ENCODE data around the gene VSX2. TPM values are rescaled to one million over a fixed set of nuclear protein-coding genes. Genes with fewer than 3 reads are reported as not detected.
A peak's percentile ranks its signal among the peaks of the same experiment; 100 is the strongest.

Gene VSX2
- total RNA-seq, 2 experiments from 2014 or later, result not detected

GRCh38 chr14:74249433-74250375, 10.5 kb downstream of the VSX2 start:
- POLR2A ChIA-PET, result no interaction called here

GRCh38 chr14:74255281-74255680, 16.0 kb downstream of the VSX2 start:
- ATAC-seq, result no peak
- no peak overlapping the region for H3K27ac Mint-ChIP-seq
- POLR2A ChIA-PET, result no interaction called here
- CTCF ChIA-PET, result interaction anchor here (1.3 kb wide), 1 partner anchor 143 kb away, joined by 3 read pairs; no protein-coding TSS in a partner anchor
- peaks cover 25% of the 10 kb centered on the region for H3K27me3 Mint-ChIP-seq (ENCODE audit: low read depth)
- peaks cover 14% of the 10 kb centered on the region for H3K4me1 Mint-ChIP-seq (ENCODE audit: low read depth)
- no peaks in the 10 kb centered on the region for H3K9me3 Mint-ChIP-seq (ENCODE audit: insufficient read depth)
- H3K36me3 Mint-ChIP-seq (ENCODE audit: low read depth), result no peaks in the 10 kb centered on the region
- DNase-seq, result no peak
- no peak overlapping the region for H3K4me3 Mint-ChIP-seq

More at GRCh38 chr14:74249433-74250375, 10.5 kb downstream of the VSX2 start:
- Mint-ChIP-seq H3K9me3 (ENCODE audit: insufficient read depth) (no peaks in the 10 kb centered on the region), H3K36me3 (ENCODE audit: low read depth) (no peaks in the 10 kb centered on the region), H3K27ac (no peak overlapping the region), H3K27me3 (ENCODE audit: low read depth) (peaks cover 42% of the 10 kb centered on the region), H3K4me3 (no peak overlapping the region), H3K4me1 (ENCODE audit: low read depth) (peaks cover 5% of the 10 kb centered on the region)
- CTCF ChIA-PET, result no interaction called here
- no peak for DNase-seq
- no peak for ATAC-seq

DNA sequence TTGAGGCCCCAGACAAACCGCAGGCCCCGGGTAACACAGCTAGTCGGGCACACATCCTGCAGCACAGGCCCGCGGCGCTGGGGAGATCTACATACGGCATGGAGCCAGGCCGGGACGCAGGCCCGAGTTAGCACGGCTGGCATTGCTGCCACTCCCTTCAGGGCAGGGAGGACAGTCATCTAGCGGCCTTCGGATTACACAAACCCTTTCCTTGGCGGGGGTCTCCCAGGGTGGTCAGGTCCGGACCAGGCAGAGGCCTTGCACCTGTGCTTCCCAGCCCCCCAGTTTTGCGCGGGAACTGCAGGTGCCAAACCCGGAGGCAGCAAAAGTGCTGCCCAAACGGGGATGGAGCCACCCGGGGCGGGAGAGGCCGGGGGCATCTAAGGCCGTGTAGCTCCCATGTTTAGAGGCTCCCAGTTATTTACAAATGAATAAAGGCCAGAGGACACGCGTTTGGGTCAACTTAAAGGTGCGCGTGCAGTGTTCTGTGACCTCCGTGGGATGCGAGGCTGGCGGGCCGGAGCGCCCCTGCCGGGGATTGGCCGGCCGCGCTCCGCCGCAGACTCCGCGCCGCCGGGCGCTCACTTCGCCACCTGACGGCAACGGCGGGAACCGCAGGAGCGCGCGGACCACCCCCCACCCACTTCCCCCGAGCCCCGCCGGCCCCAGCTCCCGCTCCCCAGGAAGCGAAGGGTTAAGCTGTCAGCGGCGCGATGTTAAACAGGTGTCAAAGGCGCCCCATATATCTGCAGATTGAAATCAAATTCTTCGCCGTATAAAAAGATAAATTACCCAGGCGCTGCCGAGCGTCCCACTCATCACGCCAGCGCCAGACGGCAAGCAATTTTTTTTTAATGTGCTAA, 18.1 kb downstream of the VSX2 start:
- peaks cover 9% of the 10 kb centered on the region for H3K4me1 Mint-ChIP-seq (ENCODE audit: low read depth)
- H3K4me3 Mint-ChIP-seq, result peak overlapping the region; percentile 76
- no peaks in the 10 kb centered on the region for H3K36me3 Mint-ChIP-seq (ENCODE audit: low read depth)
- peak; percentile 62 for DNase-seq
- POLR2A ChIA-PET, result interaction anchor here (1.1 kb wide), 1 partner anchor 11 kb away, joined by 3 read pairs; no protein-coding TSS in a partner anchor
- peaks cover 19% of the 10 kb centered on the region for H3K27me3 Mint-ChIP-seq (ENCODE audit: low read depth)
- H3K27ac Mint-ChIP-seq, result no peak overlapping the region
- CTCF ChIA-PET, result interaction anchor here (0.6 to 2.1 kb wide), 15 partner anchors 9 to 528 kb away, joined by 3 to 9 read pairs (median 3); partner anchors contain the start of gene ABCD4
- ATAC-seq, result peak; percentile 92
- no peaks in the 10 kb centered on the region for H3K9me3 Mint-ChIP-seq (ENCODE audit: insufficient read depth)

DNA sequence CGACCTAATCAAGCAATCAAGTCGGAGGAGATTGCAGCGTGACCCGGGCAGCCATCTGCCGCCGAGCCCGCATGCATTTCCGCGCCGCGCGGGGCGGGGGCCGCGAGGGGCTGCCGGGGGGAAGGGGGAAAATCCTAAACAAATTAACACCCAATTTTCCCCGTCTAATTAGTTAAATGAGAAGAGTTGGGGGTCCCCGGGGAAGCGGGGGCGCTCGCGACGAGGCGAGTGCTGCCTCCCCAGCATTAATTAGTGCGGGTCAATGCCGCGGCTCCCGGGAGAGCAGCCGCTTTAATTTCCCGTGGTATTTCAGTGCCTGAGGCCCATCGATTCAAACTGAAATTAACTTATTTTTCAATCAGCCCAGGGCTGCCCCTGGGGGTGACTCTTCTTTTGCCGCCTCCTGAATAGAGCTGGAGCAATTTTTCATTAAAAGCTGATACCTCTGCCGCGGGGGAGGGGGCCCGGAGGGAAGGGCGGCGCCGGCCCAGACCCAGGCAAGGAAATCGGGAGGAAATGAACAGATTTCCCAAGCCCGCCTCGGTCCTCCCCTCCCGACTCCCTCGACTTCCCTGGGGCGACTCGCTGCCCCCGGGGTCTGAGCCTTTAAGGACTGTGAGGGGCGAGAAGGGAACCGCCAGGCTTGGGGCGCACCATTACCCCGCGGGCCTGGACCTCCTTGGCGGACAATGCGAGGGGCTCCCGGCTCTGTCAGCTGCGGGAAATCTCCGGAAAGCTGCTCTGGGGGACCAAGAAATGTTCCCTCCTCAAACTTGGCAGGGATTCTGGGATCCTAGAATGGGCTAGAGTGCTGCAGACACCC, 18.9 kb downstream of the VSX2 start:
- Mint-ChIP-seq H3K27me3 (ENCODE audit: low read depth) (peaks cover 16% of the 10 kb centered on the region), H3K4me3 (peak overlapping the region; percentile 76), H3K36me3 (ENCODE audit: low read depth) (no peaks in the 10 kb centered on the region), H3K9me3 (ENCODE audit: insufficient read depth) (no peaks in the 10 kb centered on the region), H3K4me1 (ENCODE audit: low read depth) (peaks cover 9% of the 10 kb centered on the region), H3K27ac (no peak overlapping the region)
- ChIA-PET POLR2A (interaction anchor here (1.1 kb wide), 1 partner anchor 10 kb away, joined by 3 read pairs; no protein-coding TSS in a partner anchor), CTCF (interaction anchor here (0.7 to 2.1 kb wide), 9 partner anchors 12 to 127 kb away, joined by 3 to 9 read pairs (median 4); no protein-coding TSS in a partner anchor)
- ATAC-seq, result no peak
- no peak for DNase-seq

- no peaks in the 10 kb centered on the region for H3K9me3 Mint-ChIP-seq (ENCODE audit: insufficient read depth)
- peaks cover 13% of the 10 kb centered on the region for H3K27me3 Mint-ChIP-seq (ENCODE audit: low read depth)
- H3K27ac Mint-ChIP-seq, result no peak overlapping the region
- H3K4me3 Mint-ChIP-seq, result no peak overlapping the region
- ATAC-seq (no peak), DNase-seq (no peak)
- peaks cover 9% of the 10 kb centered on the region for H3K4me1 Mint-ChIP-seq (ENCODE audit: low read depth)
- ChIA-PET POLR2A (no interaction called here), CTCF (interaction anchor here (1.4 kb wide), 1 partner anchor 40 kb away, joined by 4 read pairs; no protein-coding TSS in a partner anchor)
- no peaks in the 10 kb centered on the region for H3K36me3 Mint-ChIP-seq (ENCODE audit: low read depth)
Measured at GRCh38 chr14:74258764-74259035, 19.5 kb downstream of the VSX2 start.

GRCh38 chr14:74259513-74259912, 20.3 kb downstream of the VSX2 start:
- H3K4me3 Mint-ChIP-seq, result no peak overlapping the region
- no peak overlapping the region for H3K27ac Mint-ChIP-seq
- ChIA-PET CTCF (interaction anchor here (1.4 kb wide), 1 partner anchor 40 kb away, joined by 4 read pairs; no protein-coding TSS in a partner anchor), POLR2A (no interaction called here)
- no peaks in the 10 kb centered on the region for H3K9me3 Mint-ChIP-seq (ENCODE audit: insufficient read depth)
- no peaks in the 10 kb centered on the region for H3K36me3 Mint-ChIP-seq (ENCODE audit: low read depth)
- ATAC-seq (no peak), DNase-seq (no peak)
- peaks cover 13% of the 10 kb centered on the region for H3K27me3 Mint-ChIP-seq (ENCODE audit: low read depth)
- H3K4me1 Mint-ChIP-seq (ENCODE audit: low read depth), result peaks cover 9% of the 10 kb centered on the region

- Mint-ChIP-seq H3K4me1 (ENCODE audit: low read depth) (peaks cover 9% of the 10 kb centered on the region), H3K36me3 (ENCODE audit: low read depth) (no peaks in the 10 kb centered on the region), H3K9me3 (ENCODE audit: insufficient read depth) (no peaks in the 10 kb centered on the region), H3K27me3 (ENCODE audit: low read depth) (peaks cover 13% of the 10 kb centered on the region), H3K4me3 (no peak overlapping the region), H3K27ac (no peak overlapping the region)
- ChIA-PET CTCF (no interaction called here), POLR2A (no interaction called here)
- DNase-seq (no peak), ATAC-seq (no peak)
Measured at GRCh38 chr14:74260525-74261233, 21.4 kb downstream of the VSX2 start.

- ChIA-PET POLR2A (no interaction called here), CTCF (no interaction called here)
- Mint-ChIP-seq H3K4me3 (no peak overlapping the region), H3K27ac (no peak overlapping the region), H3K9me3 (ENCODE audit: insufficient read depth) (no peaks in the 10 kb centered on the region), H3K4me1 (ENCODE audit: low read depth) (peaks cover 9% of the 10 kb centered on the region), H3K27me3 (ENCODE audit: low read depth) (peaks cover 13% of the 10 kb centered on the region), H3K36me3 (ENCODE audit: low read depth) (no peaks in the 10 kb centered on the region)
- DNase-seq, result no peak
- no peak for ATAC-seq
Measured at GRCh38 chr14:74261288-74261687, 22.0 kb downstream of the VSX2 start.

- no peak for DNase-seq
- Mint-ChIP-seq H3K9me3 (ENCODE audit: insufficient read depth) (no peaks in the 10 kb centered on the region), H3K27ac (no peak overlapping the region), H3K27me3 (ENCODE audit: low read depth) (peaks cover 13% of the 10 kb centered on the region), H3K36me3 (ENCODE audit: low read depth) (no peaks in the 10 kb centered on the region), H3K4me3 (no peak overlapping the region), H3K4me1 (ENCODE audit: low read depth) (peaks cover 3% of the 10 kb centered on the region)
- CTCF ChIA-PET, result no interaction called here
- no peak for ATAC-seq
- POLR2A ChIA-PET, result no interaction called here
Measured at GRCh38 chr14:74262076-74262475, 22.8 kb downstream of the VSX2 start.

DNA sequence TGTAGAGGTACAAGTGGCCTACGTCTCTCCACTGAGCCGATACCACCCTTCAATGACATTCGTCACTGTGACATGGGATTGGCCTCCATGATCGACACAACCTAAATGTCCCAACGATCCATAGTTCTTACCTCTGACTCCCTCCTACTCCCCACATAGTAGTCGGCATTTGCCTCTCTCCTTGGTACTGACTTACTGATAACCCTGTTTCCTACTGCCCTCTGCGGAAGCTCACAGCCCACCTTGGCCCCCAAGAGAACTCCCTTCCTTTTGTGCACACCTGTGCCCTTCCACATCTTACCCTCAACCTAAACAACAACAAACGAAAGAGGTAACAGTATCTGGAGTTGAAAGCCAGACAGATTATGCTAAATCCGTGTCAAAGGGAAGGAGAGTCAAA, 23.9 kb downstream of the VSX2 start:
- ATAC-seq, result no peak
- H3K36me3 Mint-ChIP-seq (ENCODE audit: low read depth), result no peaks in the 10 kb centered on the region
- no peaks in the 10 kb centered on the region for H3K9me3 Mint-ChIP-seq (ENCODE audit: insufficient read depth)
- H3K27me3 Mint-ChIP-seq (ENCODE audit: low read depth), result peaks cover 11% of the 10 kb centered on the region
- POLR2A ChIA-PET, result no interaction called here
- H3K4me1 Mint-ChIP-seq (ENCODE audit: low read depth), result no peaks in the 10 kb centered on the region
- no peak for DNase-seq
- H3K4me3 Mint-ChIP-seq, result no peak overlapping the region
- H3K27ac Mint-ChIP-seq, result no peak overlapping the region
- CTCF ChIA-PET, result no interaction called here

GRCh38 chr14:74263921-74264320, 24.7 kb downstream of the VSX2 start:
- ATAC-seq (no peak), DNase-seq (no peak)
- H3K27ac Mint-ChIP-seq, result no peak overlapping the region
- ChIA-PET CTCF (no interaction called here), POLR2A (no interaction called here)
- no peaks in the 10 kb centered on the region for H3K9me3 Mint-ChIP-seq (ENCODE audit: insufficient read depth)
- no peaks in the 10 kb centered on the region for H3K4me1 Mint-ChIP-seq (ENCODE audit: low read depth)
- H3K4me3 Mint-ChIP-seq, result no peak overlapping the region
- H3K27me3 Mint-ChIP-seq (ENCODE audit: low read depth), result peaks cover 7% of the 10 kb centered on the region
- no peaks in the 10 kb centered on the region for H3K36me3 Mint-ChIP-seq (ENCODE audit: low read depth)
